Neural progenitor cell (in vitro differentiated cells): ENCODE results near the gene KCNAB1. TPM values are rescaled to one million over a fixed set of nuclear protein-coding genes. Genes with fewer than 3 reads are reported as not detected.

Experiments used
- DNase-seq: peaks from one replicate; pipeline ENCODE4 v3.0.0-alpha.2; 2016; ENCODE audit warnings: low spot score
- H2AFZ ChIP-seq: fragments of 200-600 bp; sonication (generic); replicated peaks from 2 replicates; pipeline ENCODE4 v1.6.1; 2016; ENCODE audit warnings: antibody characterized with exemption
- H3F3A ChIP-seq: fragments of 200-600 bp; sonication (generic); 2 replicates; pipeline ENCODE4 v1.6.1; 2016; ENCODE audit warnings: antibody characterized with exemption, low read depth
- H3K27ac ChIP-seq: fragments of 200-600 bp; sonication (generic); 2 replicates; pipeline ENCODE4 v1.5.1; 2016; ENCODE audit warnings: mild to moderate bottlenecking
- H3K27me3 ChIP-seq: fragments of 200-600 bp; sonication (generic); 2 replicates; pipeline ENCODE4 v1.6.1; 2016; ENCODE audit warnings: mild to moderate bottlenecking, moderate library complexity
- H3K36me3 ChIP-seq: fragments of 200-600 bp; sonication (generic); 2 replicates; pipeline ENCODE4 v1.5.1; 2016
- H3K4me1 ChIP-seq: fragments of 200-600 bp; sonication (generic); 2 replicates; pipeline ENCODE4 v1.6.1; 2016; ENCODE audit warnings: mixed run types
- H3K4me2 ChIP-seq: fragments of 200-600 bp; sonication (generic); 2 replicates; pipeline ENCODE4 v1.6.1; 2016
- H3K4me3 ChIP-seq: fragments of 200-600 bp; sonication (generic); 2 replicates; pipeline ENCODE4 v1.5.1; 2016
- H3K79me2 ChIP-seq: fragments of 200-600 bp; sonication (generic); 2 replicates; pipeline ENCODE4 v1.6.1; 2016; ENCODE audit warnings: low read depth
- H3K9ac ChIP-seq: fragments of 200-600 bp; sonication (generic); 2 replicates; pipeline ENCODE4 v1.6.1; 2016
- H3K9me3 ChIP-seq: fragments of 200-600 bp; sonication (generic); 2 replicates; pipeline ENCODE4 v1.5.1; 2016; ENCODE audit warnings: low read depth
- H4K20me1 ChIP-seq: fragments of 200-600 bp; sonication (generic); 2 replicates; pipeline ENCODE4 v1.6.1; 2016; ENCODE audit warnings: low read depth
- H3K27ac Mint-ChIP-seq: 3 replicates; pipeline ENCODE4 v1.8.0; 2021; ENCODE audit warnings: mixed read lengths
- H3K27me3 Mint-ChIP-seq: 2 replicates; pipeline ENCODE4 v1.8.0; 2022; ENCODE audit warnings: low read depth, mild to moderate bottlenecking, inconsistent platforms, moderate library complexity, mixed read lengths; ENCODE audit not compliant: insufficient read depth
- H3K36me3 Mint-ChIP-seq: 3 replicates; pipeline ENCODE4 v1.8.0; 2021; ENCODE audit warnings: mixed read lengths
- H3K4me1 Mint-ChIP-seq: 3 replicates; pipeline ENCODE4 v1.8.0; 2021; ENCODE audit warnings: mixed read lengths
- H3K4me3 Mint-ChIP-seq: 3 replicates; pipeline ENCODE4 v1.8.0; 2021; ENCODE audit warnings: mild to moderate bottlenecking, moderate library complexity, mixed read lengths
- H3K9me3 Mint-ChIP-seq: 3 replicates; pipeline ENCODE4 v1.8.0; 2020; ENCODE audit warnings: mixed read lengths
- CTCF ChIP-seq: fragments of 200-600 bp; sonication (generic); IDR thresholded peaks from 2 replicates; pipeline ENCODE4 v1.5.1; 2017; ENCODE audit warnings: antibody characterized with exemption, mild to moderate bottlenecking
- EZH2 ChIP-seq: fragments of 200-600 bp; sonication (generic); IDR thresholded peaks from 2 replicates; pipeline ENCODE4 v1.6.1; 2017; ENCODE audit warnings: antibody characterized with exemption, mild to moderate bottlenecking, moderate library complexity
- EZH2phosphoT487 ChIP-seq: fragments of 200-600 bp; sonication (generic); IDR thresholded peaks from 2 replicates; pipeline ENCODE4 v1.6.1; 2017; ENCODE audit warnings: antibody characterized with exemption
- total RNA-seq: library from RNA; depleted of rRNA; stranded (reverse); fragments of >200 nt; gene quantifications from 2 replicates; pipeline ENCODE4 v1.2.3, GENCODE V29; 2015; ENCODE audit warnings: low replicate concordance

Gene KCNAB1
- total RNA-seq, 1 donor from 2014 or later, result 0.24 TPM

GRCh38 chr3:156493887-156494286, 373.5 kb downstream of the KCNAB1 start:
- no peaks in the 10 kb centered on the region for H3K9me3 ChIP-seq
- DNase-seq, result no peak

GRCh38 chr3:156495816-156496215, 375.4 kb downstream of the KCNAB1 start:
- H3F3A ChIP-seq, result no peaks in the 10 kb centered on the region
- no peak overlapping the region for H2AFZ ChIP-seq
- H4K20me1 ChIP-seq, result no peaks in the 10 kb centered on the region
- TF ChIP-seq CTCF (no peak), EZH2phosphoT487 (no peak), EZH2 (no peak)
- Mint-ChIP-seq H3K9me3 (peaks cover 5% of the 10 kb centered on the region), H3K27me3 (peaks cover 4% of the 10 kb centered on the region), H3K27ac (no peak overlapping the region), H3K4me3 (no peak overlapping the region), H3K4me1 (peaks cover 5% of the 10 kb centered on the region), H3K36me3 (no peaks in the 10 kb centered on the region)
- H3K36me3 ChIP-seq, result no peaks in the 10 kb centered on the region
- H3K27me3 ChIP-seq, result no peaks in the 10 kb centered on the region
- H3K4me3 ChIP-seq, result no peak overlapping the region
- no peaks in the 10 kb centered on the region for H3K79me2 ChIP-seq
- H3K9me3 ChIP-seq, result no peaks in the 10 kb centered on the region
- DNase-seq, result no peak
- no peaks in the 10 kb centered on the region for H3K4me1 ChIP-seq
- H3K9ac ChIP-seq, result no peak overlapping the region
- no peak overlapping the region for H3K4me2 ChIP-seq
- no peak overlapping the region for H3K27ac ChIP-seq

More at GRCh38 chr3:156493887-156494286, 373.5 kb downstream of the KCNAB1 start:
- Histone ChIP-seq H3K79me2 (no peaks in the 10 kb centered on the region), H2AFZ (no peak overlapping the region), H3K27me3 (no peaks in the 10 kb centered on the region), H3K4me1 (no peaks in the 10 kb centered on the region), H3K36me3 (no peaks in the 10 kb centered on the region), H3F3A (no peaks in the 10 kb centered on the region), H3K9ac (no peak overlapping the region), H3K4me2 (no peak overlapping the region), H3K4me3 (no peak overlapping the region), H3K27ac (no peak overlapping the region), H4K20me1 (no peaks in the 10 kb centered on the region)
- H3K4me1 Mint-ChIP-seq, result no peaks in the 10 kb centered on the region
- no peak for TF ChIP-seq EZH2phosphoT487
- TF ChIP-seq EZH2, result no peak
- no peak for TF ChIP-seq CTCF
- no peak overlapping the region for H3K4me3 Mint-ChIP-seq
- H3K36me3 Mint-ChIP-seq, result no peaks in the 10 kb centered on the region
- H3K27ac Mint-ChIP-seq, result no peak overlapping the region
- H3K9me3 Mint-ChIP-seq, result peaks cover 5% of the 10 kb centered on the region
- H3K27me3 Mint-ChIP-seq, result peaks cover 3% of the 10 kb centered on the region

GRCh38 chr3:156497326-156497725, 376.9 kb downstream of the KCNAB1 start:
- Histone ChIP-seq H3K4me3 (no peak overlapping the region), H3K79me2 (no peaks in the 10 kb centered on the region), H3K4me2 (no peak overlapping the region), H3K27me3 (no peaks in the 10 kb centered on the region), H2AFZ (no peak overlapping the region), H3K9me3 (no peaks in the 10 kb centered on the region), H3F3A (no peaks in the 10 kb centered on the region), H3K9ac (no peak overlapping the region), H3K4me1 (no peaks in the 10 kb centered on the region), H4K20me1 (no peaks in the 10 kb centered on the region), H3K27ac (no peak overlapping the region), H3K36me3 (no peaks in the 10 kb centered on the region)
- Mint-ChIP-seq H3K27ac (no peak overlapping the region), H3K27me3 (peaks cover 4% of the 10 kb centered on the region), H3K4me1 (peaks cover 7% of the 10 kb centered on the region), H3K9me3 (peaks cover 5% of the 10 kb centered on the region), H3K4me3 (no peak overlapping the region), H3K36me3 (no peaks in the 10 kb centered on the region)
- no peak for DNase-seq
- no peak for TF ChIP-seq CTCF
- no peak for TF ChIP-seq EZH2
- TF ChIP-seq EZH2phosphoT487, result no peak

GRCh38 chr3:156498307-156498706, 377.9 kb downstream of the KCNAB1 start:
- Histone ChIP-seq H3K4me2 (no peak overlapping the region), H3K4me1 (no peaks in the 10 kb centered on the region), H2AFZ (no peak overlapping the region), H3K9me3 (no peaks in the 10 kb centered on the region), H4K20me1 (no peaks in the 10 kb centered on the region), H3K4me3 (no peak overlapping the region), H3K79me2 (no peaks in the 10 kb centered on the region), H3K36me3 (no peaks in the 10 kb centered on the region), H3K27ac (no peak overlapping the region), H3K9ac (no peak overlapping the region), H3K27me3 (no peaks in the 10 kb centered on the region), H3F3A (no peaks in the 10 kb centered on the region)
- Mint-ChIP-seq H3K27me3 (peaks cover 2% of the 10 kb centered on the region), H3K36me3 (no peaks in the 10 kb centered on the region), H3K27ac (no peak overlapping the region), H3K9me3 (peaks cover 5% of the 10 kb centered on the region), H3K4me3 (no peak overlapping the region), H3K4me1 (peaks cover 7% of the 10 kb centered on the region)
- no peak for TF ChIP-seq EZH2
- TF ChIP-seq CTCF, result no peak
- no peak for TF ChIP-seq EZH2phosphoT487
- no peak for DNase-seq
